ENCODE measurements around the gene CRIM1. TPM values are rescaled to one million over a fixed set of nuclear protein-coding genes. Genes with fewer than 3 reads are reported as not detected.
"Not testable (repeated sequence)": the region's sequence is repeated elsewhere in the genome, so short reads cannot be mapped to it uniquely, and the experiment has no call there.

CRIM1 gene
- 97.8 TPM for total RNA-seq

- no peak for FAIRE-seq
- peak; percentile 81 to 89 for DNase-seq (ENCODE audit: low spot score in 2 of 2)
These were observed at the start of gene CRIM1 for GRCh38 chr2:36355151-36355889. CRIM1 (plus strand) TSS chr2:36355778; CDS start chr2:36356293, 515 bp downstream.

GRCh38 chr2:36307441-36307840 lies 48.1 kb upstream of the CRIM1 start:
- FAIRE-seq (no peak), DNase-seq (ENCODE audit: low spot score in 2 of 2) (no peak)

- DNase-seq (ENCODE audit: low spot score in 2 of 2); FAIRE-seq: not testable (repeated sequence)
These were observed 45.1 kb upstream of the CRIM1 start for GRCh38 chr2:36310444-36310843.

GRCh38 chr2:36318547-36318946 lies 37.0 kb upstream of the CRIM1 start:
- FAIRE-seq: no peak
- DNase-seq (ENCODE audit: low spot score in 2 of 2): no peak

GRCh38 chr2:36322108-36322507 lies 33.5 kb upstream of the CRIM1 start:
- FAIRE-seq: no peak
- peak in 1 of 2 donors; percentile 21 for DNase-seq (ENCODE audit: low spot score in 2 of 2)

GRCh38 chr2:36326286-36326685 lies 29.3 kb upstream of the CRIM1 start:
- FAIRE-seq: no peak
- DNase-seq (ENCODE audit: low spot score in 2 of 2): no peak

- FAIRE-seq (no peak), DNase-seq (ENCODE audit: low spot score in 2 of 2) (no peak)
These were observed 26.3 kb upstream of the CRIM1 start for GRCh38 chr2:36329251-36329650.

GRCh38 chr2:36329746-36330472 lies 25.7 kb upstream of the CRIM1 start:
- no peak for DNase-seq (ENCODE audit: low spot score in 2 of 2)
- no peak for FAIRE-seq

GRCh38 chr2:36330473-36331395 lies 24.8 kb upstream of the CRIM1 start:
- FAIRE-seq: no peak

GRCh38 chr2:36333350-36334012 lies 22.1 kb upstream of the CRIM1 start:
- DNase-seq (ENCODE audit: low spot score in 2 of 2): no peak
- FAIRE-seq: no peak

More at GRCh38 chr2:36330473-36331395, 24.8 kb upstream of the CRIM1 start:
- DNase-seq (ENCODE audit: low spot score in 2 of 2): no peak

GRCh38 chr2:36335597-36335996 lies 20.0 kb upstream of the CRIM1 start:
- FAIRE-seq: no peak

GRCh38 chr2:36336321-36336720 lies 19.3 kb upstream of the CRIM1 start:
- FAIRE-seq: no peak
- no peak for DNase-seq (ENCODE audit: low spot score in 2 of 2)

More at GRCh38 chr2:36335597-36335996, 20.0 kb upstream of the CRIM1 start:
- no peak for DNase-seq (ENCODE audit: low spot score in 2 of 2)

GRCh38 chr2:36337354-36337753 lies 18.2 kb upstream of the CRIM1 start:
- FAIRE-seq: no peak
- no peak for DNase-seq (ENCODE audit: low spot score in 2 of 2)

- no peak for DNase-seq (ENCODE audit: low spot score in 2 of 2)
- no peak for FAIRE-seq
These were observed 17.3 kb upstream of the CRIM1 start for GRCh38 chr2:36338124-36338826.

GRCh38 chr2:36338827-36339145 lies 16.8 kb upstream of the CRIM1 start:
- DNase-seq (ENCODE audit: low spot score in 2 of 2) (no peak), FAIRE-seq (no peak)

- FAIRE-seq (no peak), DNase-seq (ENCODE audit: low spot score in 2 of 2) (no peak)
These were observed 15.9 kb upstream of the CRIM1 start for GRCh38 chr2:36339607-36340218.

- no peak for DNase-seq (ENCODE audit: low spot score in 2 of 2)
- no peak for FAIRE-seq
These were observed 12.0 kb upstream of the CRIM1 start for GRCh38 chr2:36343606-36344005.

GRCh38 chr2:36348721-36349120 lies 6.9 kb upstream of the CRIM1 start:
- DNase-seq (ENCODE audit: low spot score in 2 of 2) (no peak), FAIRE-seq (no peak)

GRCh38 chr2:36351291-36351690 lies 4.3 kb upstream of the CRIM1 start:
- FAIRE-seq: no peak

More at GRCh38 chr2:36351291-36351690, 4.3 kb upstream of the CRIM1 start:
- DNase-seq (ENCODE audit: low spot score in 2 of 2): no peak
